A673 (cell line): ENCODE data around the gene RFK. TPM values are rescaled to one million over a fixed set of nuclear protein-coding genes. Genes with fewer than 3 reads are reported as not detected.

ENCODE experiments used
- Bru-seq: library from RNA; stranded (reverse); fragments of 400-500 nt; gene quantifications from one replicate; lab custom pipeline; 2021; lab: Mats Ljungman, UMichigan
- BruChase-seq, 2 experiments: library from RNA; stranded (reverse); fragments of 400-500 nt; gene quantifications; one replicate each; lab custom pipeline; 2021; lab: Mats Ljungman, UMichigan
- BruUV-seq: library from RNA; stranded (reverse); fragments of 400-500 nt; replicated peaks from 2 replicates; lab custom pipeline; 2021; lab: Mats Ljungman, UMichigan
- CTCF ChIA-PET: fragments of 300-600 bp; sonication (Branson Sonifier 250); formaldehyde crosslinking; loops from one replicate; lab custom pipeline; 2022; ENCODE audit warnings: antibody characterized with exemption; lab: Charles Lee
- POLR2A ChIA-PET: fragments of 300-600 bp; sonication (Branson Sonifier 250); formaldehyde crosslinking; loops from one replicate; lab custom pipeline; 2022; ENCODE audit warnings: antibody characterized with exemption; ENCODE audit not compliant: low non-redundant PET; lab: Charles Lee
- DNase-seq: peaks from one replicate; pipeline ENCODE4 v3.0.0-alpha.2; 2015; ENCODE audit warnings: low spot score
- H3K27ac ChIP-seq: fragments of 200-600 bp; sonication (generic); 2 replicates; pipeline ENCODE4 v1.5.1; 2016; ENCODE audit warnings: mixed run types, low read depth, mild to moderate bottlenecking, mixed read lengths, antibody characterized with exemption, low read length; ENCODE audit not compliant: poor library complexity, severe bottlenecking
- H3K27me3 ChIP-seq: fragments of 200-600 bp; sonication (generic); replicated peaks from 2 replicates; pipeline ENCODE4 v1.6.1; 2017; ENCODE audit warnings: mixed run types, low read depth, mild to moderate bottlenecking, mixed read lengths, antibody characterized with exemption, low read length; ENCODE audit not compliant: insufficient read depth, poor library complexity
- H3K36me3 ChIP-seq: fragments of 200-600 bp; sonication (generic); 2 replicates; pipeline ENCODE4 v1.6.1; 2016; ENCODE audit warnings: mixed run types, mild to moderate bottlenecking, mixed read lengths, antibody characterized with exemption, low read length; ENCODE audit not compliant: insufficient read depth, poor library complexity, severe bottlenecking
- H3K4me1 ChIP-seq: fragments of 200-600 bp; sonication (generic); 2 replicates; pipeline ENCODE4 v1.6.1; 2017; ENCODE audit warnings: mixed run types, mild to moderate bottlenecking, mixed read lengths, antibody characterized with exemption, low read length; ENCODE audit not compliant: insufficient read depth, poor library complexity, severe bottlenecking
- H3K4me3 ChIP-seq: fragments of 200-600 bp; sonication (generic); 2 replicates; pipeline ENCODE4 v1.5.1; 2016; ENCODE audit warnings: low read depth, mixed run types, mild to moderate bottlenecking, mixed read lengths, low read length; ENCODE audit not compliant: poor library complexity, severe bottlenecking
- H3K9me3 ChIP-seq: fragments of 200-600 bp; sonication (generic); 2 replicates; pipeline ENCODE4 v1.6.1; 2016; ENCODE audit warnings: mixed run types, low read depth, mild to moderate bottlenecking, mixed read lengths, antibody characterized with exemption, low read length; ENCODE audit not compliant: poor library complexity, severe bottlenecking
- EZH2 ChIP-seq: fragments of 200-600 bp; sonication (generic); IDR thresholded peaks from 2 replicates; pipeline ENCODE4 v1.6.1; 2017; ENCODE audit warnings: borderline replicate concordance, low read depth, mild to moderate bottlenecking, mixed read lengths, antibody characterized with exemption, low read length; ENCODE audit not compliant: poor library complexity, severe bottlenecking
- intact Hi-C: fragments of 100-400 bp; cut with micrococcal nuclease; formaldehyde crosslinking; loops from one replicate; pipeline ENCODE4 v1.10.0; 2022; ENCODE audit not compliant: unreplicated experiment
- long read RNA-seq: library from polyadenylated mRNA; stranded (forward); transcript quantifications from one replicate; pipeline ENCODE4 v2.0.0, GENCODE V29; 2022
- total RNA-seq: library from RNA; stranded (reverse); gene quantifications from 2 replicates; pipeline ENCODE4 v1.2.3, GENCODE V29; 2021
- TF ChIP-seq, protein P1 (sequence below): fragments of 300-800, 200-600 bp; sonication (generic); conservative IDR thresholded peaks from 2 replicates; pipeline ENCODE4 v1.5.1; 2017; ENCODE audit warnings: low read depth, mild to moderate bottlenecking, antibody characterized with exemption, low read length, moderate library complexity, mixed read lengths

The RFK gene
- 19.8 and 22.1 TPM in 2 replicates for total RNA-seq
- Bru-seq, nascent RNA, result percentile 74 among the genes with signal in this experiment
- BruChase-seq, experiment 1, labeled RNA remaining after a 2-hour chase, result percentile 86 among the genes with signal in this experiment
- percentile 84 among the genes with signal in this experiment for BruChase-seq, experiment 2, labeled RNA remaining after a 6-hour chase
- long read RNA-seq, transcript RFK-201 (4 exons, 2,684 nt), result major isoform, 61 of 64 reads
- long read RNA-seq, partial matches to known transcripts, result 0 of 64 reads
- long read RNA-seq, other reads (novel, unspliced or antisense), result 3 of 64 reads

GRCh38 chr9:76394195-76394959 lies at the start of gene RFK:
RFK (minus strand) TSS chr9:76394426; CDS start chr9:76394171, 255 bp downstream.
- Histone ChIP-seq H3K4me3 (peak within 1 kb of the TSS; percentile 88), H3K4me1 (no peaks in the 10 kb centered on the region), H3K9me3 (peaks cover 7% of the 10 kb centered on the region), H3K27me3 (no peaks in the 10 kb centered on the region), H3K27ac (peak within 1 kb of the TSS; percentile 86), H3K36me3 (peaks cover 10% of the 10 kb centered on the region)
- intact Hi-C loops, result no loop called here
- CTCF ChIA-PET, result interaction anchor here (0.7 to 1.5 kb wide), 2 partner anchors 12 to 25 kb away, joined by 3 read pairs; no protein-coding TSS in a partner anchor
- POLR2A ChIA-PET, result interaction anchor here (0.6 kb wide), 1 partner anchor 119 kb away, joined by 8 read pairs; no protein-coding TSS in a partner anchor
- peak; percentile 94 for DNase-seq
- TF ChIP-seq EZH2, result no peak
- TF ChIP-seq, protein P1, sequence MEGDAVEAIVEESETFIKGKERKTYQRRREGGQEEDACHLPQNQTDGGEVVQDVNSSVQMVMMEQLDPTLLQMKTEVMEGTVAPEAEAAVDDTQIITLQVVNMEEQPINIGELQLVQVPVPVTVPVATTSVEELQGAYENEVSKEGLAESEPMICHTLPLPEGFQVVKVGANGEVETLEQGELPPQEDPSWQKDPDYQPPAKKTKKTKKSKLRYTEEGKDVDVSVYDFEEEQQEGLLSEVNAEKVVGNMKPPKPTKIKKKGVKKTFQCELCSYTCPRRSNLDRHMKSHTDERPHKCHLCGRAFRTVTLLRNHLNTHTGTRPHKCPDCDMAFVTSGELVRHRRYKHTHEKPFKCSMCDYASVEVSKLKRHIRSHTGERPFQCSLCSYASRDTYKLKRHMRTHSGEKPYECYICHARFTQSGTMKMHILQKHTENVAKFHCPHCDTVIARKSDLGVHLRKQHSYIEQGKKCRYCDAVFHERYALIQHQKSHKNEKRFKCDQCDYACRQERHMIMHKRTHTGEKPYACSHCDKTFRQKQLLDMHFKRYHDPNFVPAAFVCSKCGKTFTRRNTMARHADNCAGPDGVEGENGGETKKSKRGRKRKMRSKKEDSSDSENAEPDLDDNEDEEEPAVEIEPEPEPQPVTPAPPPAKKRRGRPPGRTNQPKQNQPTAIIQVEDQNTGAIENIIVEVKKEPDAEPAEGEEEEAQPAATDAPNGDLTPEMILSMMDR, result peak; percentile 43; the same call in 1 of the 2 replicates
- BruUV-seq, result TSS peak; percentile 96

DNA sequence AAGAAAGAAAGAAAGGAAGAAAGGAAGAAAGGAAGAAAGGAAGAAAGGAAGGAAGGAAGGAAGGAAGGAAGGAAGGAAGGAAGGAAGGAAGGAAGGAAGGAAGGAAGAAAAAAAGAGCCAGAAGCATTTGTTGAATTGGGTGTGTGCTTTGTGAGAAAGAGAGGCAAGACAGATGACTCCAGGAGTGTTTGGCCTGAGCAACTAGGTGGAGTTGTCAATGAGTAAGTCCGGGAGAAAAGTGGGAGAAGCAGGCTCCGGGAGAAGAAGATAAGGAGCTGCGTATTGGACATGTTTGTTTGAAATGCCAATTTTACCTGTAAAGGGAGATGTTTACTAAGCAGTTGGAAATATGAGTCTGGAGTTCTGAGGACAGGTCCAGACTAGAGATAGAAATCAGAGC lies 49.7 kb upstream of the RFK start:
- TF ChIP-seq, protein P1, result no peak
- TF ChIP-seq EZH2, result no peak
- no TSS peak for BruUV-seq
- H3K36me3 ChIP-seq, result no peaks in the 10 kb centered on the region
- no peak overlapping the region for H3K27ac ChIP-seq
- no peaks in the 10 kb centered on the region for H3K27me3 ChIP-seq
- no peaks in the 10 kb centered on the region for H3K4me1 ChIP-seq
- POLR2A ChIA-PET, result no interaction called here
- no peaks in the 10 kb centered on the region for H3K9me3 ChIP-seq
- intact Hi-C loops, result no loop called here
- CTCF ChIA-PET, result no interaction called here
- no peak overlapping the region for H3K4me3 ChIP-seq
- DNase-seq, result no peak

DNA sequence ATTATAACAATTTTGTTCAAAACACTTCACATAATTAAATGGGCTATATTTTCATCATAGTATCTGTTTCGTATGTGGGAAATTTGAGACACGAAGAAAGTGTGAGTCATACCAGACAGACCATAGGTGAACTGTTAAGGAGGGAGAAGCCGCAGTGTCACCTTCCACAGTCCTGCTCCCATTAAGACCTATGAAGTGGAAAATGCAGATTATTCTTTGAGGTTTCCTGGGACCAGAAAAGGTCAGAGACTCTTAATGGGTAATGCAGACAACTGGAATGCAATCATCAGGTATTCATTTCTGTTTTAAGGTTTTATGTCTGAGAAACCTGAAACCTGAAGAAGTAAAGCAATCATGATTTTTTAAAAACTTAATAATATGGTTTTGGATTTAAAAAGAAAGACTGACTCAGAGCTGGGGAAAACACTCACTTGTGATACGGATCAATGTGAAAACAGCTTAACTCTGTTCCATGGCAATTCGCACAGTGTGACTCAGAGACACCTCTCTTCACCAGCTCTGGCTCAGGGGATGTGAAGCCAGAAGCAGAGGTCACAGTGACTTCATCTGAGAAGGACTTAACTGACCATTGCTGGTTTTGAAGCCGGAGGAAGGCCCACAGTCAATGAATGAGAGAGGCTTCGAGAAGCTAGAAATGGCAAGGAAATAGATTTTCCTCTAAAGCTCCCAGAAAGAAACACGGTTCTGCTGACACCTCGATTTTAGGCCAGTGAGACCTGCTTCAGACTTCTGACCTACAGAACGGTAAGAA lies 47.5 kb upstream of the RFK start:
- no peak for DNase-seq
- BruUV-seq, result no TSS peak

More for the DNA sequence above, 47.5 kb upstream of the RFK start:
- TF ChIP-seq, protein P1, result no peak
- TF ChIP-seq EZH2, result no peak
- intact Hi-C loops, result no loop called here
- Histone ChIP-seq H3K4me3 (no peak overlapping the region), H3K4me1 (no peaks in the 10 kb centered on the region), H3K36me3 (no peaks in the 10 kb centered on the region), H3K9me3 (no peaks in the 10 kb centered on the region), H3K27ac (no peak overlapping the region), H3K27me3 (no peaks in the 10 kb centered on the region)
- ChIA-PET POLR2A (no interaction called here), CTCF (no interaction called here)
